ENCODE measurements around the gene GARIN5B. TPM values are rescaled to one million over a fixed set of nuclear protein-coding genes. Genes with fewer than 3 reads are reported as not detected.
A peak's percentile ranks its signal among the peaks of the same experiment; 100 is the strongest.

GARIN5B gene
- total and polyA plus RNA-seq, 12 donors, result not detected

DNA sequence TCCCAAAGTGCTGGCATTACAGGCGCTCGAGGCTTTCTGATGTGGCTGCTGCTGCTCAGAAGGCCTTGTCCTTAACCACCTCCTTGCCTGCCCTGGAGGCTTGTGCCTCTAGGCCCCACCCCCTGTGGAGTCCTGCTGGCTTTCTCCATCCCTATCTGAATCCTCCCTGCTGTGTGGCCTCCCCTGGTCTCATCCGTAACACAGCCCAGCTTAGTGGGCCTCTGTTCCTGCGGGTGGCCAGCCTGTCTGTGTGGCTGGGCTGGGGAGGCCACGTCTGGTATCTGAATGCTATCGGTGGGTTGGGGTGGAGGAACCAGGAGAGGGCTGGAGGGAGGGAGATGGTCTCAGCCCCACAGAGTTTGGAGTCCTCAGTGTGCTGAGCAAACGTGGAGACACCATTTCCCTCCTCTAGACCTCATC, 27.4 kb upstream of the GARIN5B start:
- H3K4me1 ChIP-seq (replicated peaks in 1 of 2), result peaks cover 18 to 30% of the 10 kb centered on the region in 2 donors
- no peaks in the 10 kb centered on the region for H3K9me3 ChIP-seq (replicated peaks in 1 of 3)
- TF ChIP-seq CTCF (IDR thresholded peaks at IDR 0.05) (no peak), POLR2A (IDR thresholded peaks at IDR 0.05) (no peak)
- 75 to 87% (median 75%) methylated on average over 4 to 7 of the region's 7 CpGs for WGBS, 4 donors
- intact Hi-C loops (cut with DNase I), result no loop called here
- H3K36me3 ChIP-seq (replicated peaks in 1 of 2), result peaks cover 0 to 35% of the 10 kb centered on the region in 2 donors
- no peak for DNase-seq
- no peak overlapping the region for H3K4me3 ChIP-seq
- no peaks in the 10 kb centered on the region for H3K27me3 ChIP-seq
- H3K27ac ChIP-seq, result peak overlapping the region in 1 of 5 donors; percentile 8

GRCh38 chr19:55389386-55390317, 26.6 kb upstream of the GARIN5B start:
- no peak overlapping the region for H3K27ac ChIP-seq
- peaks cover 0 to 35% of the 10 kb centered on the region in 2 donors for H3K36me3 ChIP-seq (replicated peaks in 1 of 2)
- H3K4me1 ChIP-seq (replicated peaks in 1 of 2), result peaks cover 22 to 35% of the 10 kb centered on the region in 2 donors
- intact Hi-C loops (cut with DNase I), result no loop called here
- TF ChIP-seq POLR2A (IDR thresholded peaks at IDR 0.05) (no peak), CTCF (IDR thresholded peaks at IDR 0.05) (no peak)
- no peaks in the 10 kb centered on the region for H3K9me3 ChIP-seq (replicated peaks in 1 of 3)
- WGBS, 4 donors, result 78 to 89% (median 85%) methylated on average over 13 to 21 of the region's 21 CpGs
- H3K27me3 ChIP-seq, result no peaks in the 10 kb centered on the region
- no peak for DNase-seq
- H3K4me3 ChIP-seq, result no peak overlapping the region

GRCh38 chr19:55387736-55388497, 24.9 kb upstream of the GARIN5B start:
- TF ChIP-seq POLR2A (IDR thresholded peaks at IDR 0.05) (no peak), CTCF (IDR thresholded peaks at IDR 0.05) (no peak)
- peaks cover 30 to 45% of the 10 kb centered on the region in 2 donors for H3K4me1 ChIP-seq (replicated peaks in 1 of 2)
- H3K27me3 ChIP-seq, result no peaks in the 10 kb centered on the region
- no peak overlapping the region for H3K27ac ChIP-seq
- H3K9me3 ChIP-seq (replicated peaks in 1 of 3), result no peaks in the 10 kb centered on the region
- H3K36me3 ChIP-seq (replicated peaks in 1 of 2), result peaks cover 0 to 35% of the 10 kb centered on the region in 2 donors
- intact Hi-C loops (cut with DNase I), result no loop called here
- DNase-seq, result no peak
- H3K4me3 ChIP-seq, result peak overlapping the region in 1 of 4 donors; percentile 85
- 79 to 84% (median 79%) methylated on average over 10 to 24 of the region's 24 CpGs for WGBS, 4 donors

GRCh38 chr19:55386493-55386971, 23.5 kb upstream of the GARIN5B start:
- H3K4me1 ChIP-seq (replicated peaks in 1 of 2), result peaks cover 30 to 45% of the 10 kb centered on the region in 2 donors
- no peak for TF ChIP-seq CTCF (IDR thresholded peaks at IDR 0.05)
- no peak for TF ChIP-seq POLR2A (IDR thresholded peaks at IDR 0.05)
- intact Hi-C loops (cut with DNase I), result no loop called here
- 1 to 4% (median 3%) methylated on average over 24 to 33 of the region's 33 CpGs for WGBS, 4 donors
- H3K4me3 ChIP-seq, result peak overlapping the region; percentile 36 to 93 (median 71)
- peak overlapping the region in 4 of 5 donors; percentile 85 to 96 (median 91) for H3K27ac ChIP-seq
- no peaks in the 10 kb centered on the region for H3K27me3 ChIP-seq
- peaks cover 0 to 35% of the 10 kb centered on the region in 2 donors for H3K36me3 ChIP-seq (replicated peaks in 1 of 2)
- DNase-seq, result peak in 3 of 7 donors; percentile 13 to 58 (median 53)
- no peaks in the 10 kb centered on the region for H3K9me3 ChIP-seq (replicated peaks in 1 of 3)

Data from adrenal gland (tissue), 12 donors.